SK-N-SH treated with all-trans-retinoic acid at 6 μM for 48 hours (cell line): ENCODE data around the gene CBFA2T2.
A peak's percentile ranks its signal among the peaks of the same experiment; 100 is the strongest.

Experiments
- ATAC-seq: fragments of 200-7000 bp; cut with Tn5 transposase; 3 replicates; pipeline ENCODE4 v1.9.1; 2020; ENCODE audit warnings: mild to moderate bottlenecking, moderate library complexity
- ARNTL ChIP-seq: fragments of 450-650 bp; formaldehyde crosslinking; IDR thresholded peaks from 2 replicates; pipeline ENCODE4 v1.5.0; 2020; ENCODE audit warnings: low read depth, mild to moderate bottlenecking, moderate library complexity, borderline replicate concordance
- BACH2 ChIP-seq: fragments of 250-450 bp; sonication (Bioruptor Pico); IDR thresholded peaks from 2 replicates; pipeline ENCODE4 v1.9.0; 2021; ENCODE audit warnings: mild to moderate bottlenecking, borderline replicate concordance
- CSDC2 ChIP-seq: fragments of 250-450 bp; sonication (Bioruptor Pico); IDR thresholded peaks from 2 replicates; pipeline ENCODE4 v1.5.0; 2020; ENCODE audit warnings: mild to moderate bottlenecking, moderate library complexity
- ESRRG ChIP-seq: fragments of 250-450 bp; sonication (Bioruptor Pico); IDR thresholded peaks from 2 replicates; pipeline ENCODE4 v1.6.1; 2021; ENCODE audit warnings: mild to moderate bottlenecking
- GLIS3 ChIP-seq: fragments of 250-450 bp; sonication (Bioruptor Pico); IDR thresholded peaks from 2 replicates; pipeline ENCODE4 v1.5.0; 2020; ENCODE audit warnings: mild to moderate bottlenecking, moderate library complexity
- ISL1 ChIP-seq: fragments of 250-450 bp; sonication (Bioruptor Pico); IDR thresholded peaks from 2 replicates; pipeline ENCODE4 v2.1.2; 2022; ENCODE audit warnings: mild to moderate bottlenecking, moderate library complexity
- OSR1 ChIP-seq: fragments of 250-450 bp; sonication (Bioruptor Pico); IDR thresholded peaks from 2 replicates; pipeline ENCODE4 v1.8.0; 2022; ENCODE audit warnings: moderate library complexity, mild to moderate bottlenecking, inconsistent platforms
- PPARA ChIP-seq: fragments of 250-450 bp; sonication (Bioruptor Pico); IDR thresholded peaks from 2 replicates; pipeline ENCODE4 v1.5.0; 2020; ENCODE audit warnings: mild to moderate bottlenecking, borderline replicate concordance
- RARB ChIP-seq: fragments of 250-450 bp; sonication (Bioruptor Pico); IDR thresholded peaks from 2 replicates; pipeline ENCODE4 v1.8.0; 2021; ENCODE audit warnings: mild to moderate bottlenecking, moderate library complexity
- SNAI2 ChIP-seq: fragments of 250-450 bp; sonication (Bioruptor Pico); IDR thresholded peaks from 2 replicates; pipeline ENCODE4 v1.5.0; 2020; ENCODE audit warnings: mild to moderate bottlenecking, moderate library complexity
- TCF4 ChIP-seq: fragments of 250-450 bp; sonication (Bioruptor Pico); IDR thresholded peaks from 2 replicates; pipeline ENCODE4 v1.8.0; 2021; ENCODE audit warnings: mild to moderate bottlenecking, moderate library complexity, borderline replicate concordance
- TOX ChIP-seq: fragments of 250-450 bp; sonication (Bioruptor Pico); IDR thresholded peaks from 2 replicates; pipeline ENCODE4 v1.8.0; 2021; ENCODE audit warnings: mild to moderate bottlenecking, moderate library complexity, borderline replicate concordance
- ZC3H10 ChIP-seq: fragments of 250-450 bp; sonication (Bioruptor Pico); IDR thresholded peaks from 2 replicates; pipeline ENCODE4 v1.5.1; 2021; ENCODE audit warnings: mild to moderate bottlenecking, moderate library complexity
- ZFP3 ChIP-seq: fragments of 250-450 bp; sonication (Bioruptor Pico); IDR thresholded peaks from 2 replicates; pipeline ENCODE4 v1.5.0; 2020; ENCODE audit warnings: mild to moderate bottlenecking, moderate library complexity
- ZFP30 ChIP-seq: fragments of 450-650 bp; formaldehyde crosslinking; IDR thresholded peaks from 2 replicates; pipeline ENCODE4 v1.5.0; 2022; ENCODE audit warnings: mild to moderate bottlenecking, moderate library complexity
- ZNF565 ChIP-seq: fragments of 450-650 bp; formaldehyde crosslinking; conservative IDR thresholded peaks from 2 replicates; pipeline ENCODE4 v1.5.0; 2020; ENCODE audit warnings: low read depth, mild to moderate bottlenecking, moderate library complexity
- ZNF70 ChIP-seq: fragments of 450-650 bp; formaldehyde crosslinking; IDR thresholded peaks from 2 replicates; pipeline ENCODE4 v1.5.0; 2020; ENCODE audit warnings: mild to moderate bottlenecking, moderate library complexity
- ZNF8 ChIP-seq: fragments of 450-650 bp; formaldehyde crosslinking; IDR thresholded peaks from 2 replicates; pipeline ENCODE4 v1.5.0; 2020; ENCODE audit warnings: mild to moderate bottlenecking, moderate library complexity
- TF ChIP-seq, protein P1 (sequence below): fragments of 250-450 bp; sonication (Bioruptor Pico); IDR thresholded peaks from 2 replicates; pipeline ENCODE4 v1.8.0; 2021; ENCODE audit warnings: low read depth, mild to moderate bottlenecking, moderate library complexity, borderline replicate concordance
- TF ChIP-seq, protein P2 (sequence below): fragments of 250-450 bp; sonication (Bioruptor Pico); IDR thresholded peaks from 2 replicates; pipeline ENCODE4 v1.5.1; 2021; ENCODE audit warnings: mild to moderate bottlenecking, moderate library complexity
- TF ChIP-seq, protein P3 (sequence below): fragments of 250-450 bp; sonication (Bioruptor Pico); IDR thresholded peaks from 2 replicates; pipeline ENCODE4 v1.5.0; 2020; ENCODE audit warnings: mild to moderate bottlenecking, moderate library complexity
- TF ChIP-seq, protein P4 (sequence below): fragments of 250-450 bp; sonication (Bioruptor Pico); IDR thresholded peaks from 2 replicates; pipeline ENCODE4 v1.8.0; 2020; ENCODE audit warnings: mild to moderate bottlenecking, moderate library complexity, borderline replicate concordance

The CBFA2T2 gene

DNA sequence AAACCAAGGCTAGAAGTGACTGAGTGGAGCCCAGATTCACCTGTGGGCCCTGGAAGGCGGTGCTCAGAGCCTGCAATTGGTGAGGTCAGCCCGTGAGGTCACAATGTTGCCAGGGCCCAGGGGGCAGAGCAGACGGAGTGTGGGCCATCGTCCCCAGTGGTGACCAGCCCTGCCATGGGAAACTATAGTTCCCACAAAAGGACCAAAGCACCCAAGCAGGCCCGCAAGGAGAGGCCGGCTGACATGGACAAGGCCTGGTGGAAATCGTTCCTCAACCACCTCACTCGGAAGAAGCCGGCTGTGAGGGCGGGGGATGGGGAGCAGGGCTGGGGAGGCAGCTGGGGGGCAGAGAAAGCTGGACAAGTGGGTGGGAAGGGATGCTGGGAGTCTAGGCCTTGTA is 172.3 kb downstream of the CBFA2T2 start, which contains the start of gene C20orf144 (continued):
- TF ChIP-seq, protein P1, sequence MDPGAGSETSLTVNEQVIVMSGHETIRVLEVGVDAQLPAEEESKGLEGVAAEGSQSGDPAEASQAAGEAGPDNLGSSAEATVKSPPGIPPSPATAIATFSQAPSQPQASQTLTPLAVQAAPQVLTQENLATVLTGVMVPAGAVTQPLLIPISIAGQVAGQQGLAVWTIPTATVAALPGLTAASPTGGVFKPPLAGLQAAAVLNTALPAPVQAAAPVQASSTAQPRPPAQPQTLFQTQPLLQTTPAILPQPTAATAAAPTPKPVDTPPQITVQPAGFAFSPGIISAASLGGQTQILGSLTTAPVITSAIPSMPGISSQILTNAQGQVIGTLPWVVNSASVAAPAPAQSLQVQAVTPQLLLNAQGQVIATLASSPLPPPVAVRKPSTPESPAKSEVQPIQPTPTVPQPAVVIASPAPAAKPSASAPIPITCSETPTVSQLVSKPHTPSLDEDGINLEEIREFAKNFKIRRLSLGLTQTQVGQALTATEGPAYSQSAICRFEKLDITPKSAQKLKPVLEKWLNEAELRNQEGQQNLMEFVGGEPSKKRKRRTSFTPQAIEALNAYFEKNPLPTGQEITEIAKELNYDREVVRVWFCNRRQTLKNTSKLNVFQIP (CRISPR knock-in tag), result no peak
- TF ChIP-seq TOX (CRISPR knock-in tag), result no peak
- TF ChIP-seq, protein P2, sequence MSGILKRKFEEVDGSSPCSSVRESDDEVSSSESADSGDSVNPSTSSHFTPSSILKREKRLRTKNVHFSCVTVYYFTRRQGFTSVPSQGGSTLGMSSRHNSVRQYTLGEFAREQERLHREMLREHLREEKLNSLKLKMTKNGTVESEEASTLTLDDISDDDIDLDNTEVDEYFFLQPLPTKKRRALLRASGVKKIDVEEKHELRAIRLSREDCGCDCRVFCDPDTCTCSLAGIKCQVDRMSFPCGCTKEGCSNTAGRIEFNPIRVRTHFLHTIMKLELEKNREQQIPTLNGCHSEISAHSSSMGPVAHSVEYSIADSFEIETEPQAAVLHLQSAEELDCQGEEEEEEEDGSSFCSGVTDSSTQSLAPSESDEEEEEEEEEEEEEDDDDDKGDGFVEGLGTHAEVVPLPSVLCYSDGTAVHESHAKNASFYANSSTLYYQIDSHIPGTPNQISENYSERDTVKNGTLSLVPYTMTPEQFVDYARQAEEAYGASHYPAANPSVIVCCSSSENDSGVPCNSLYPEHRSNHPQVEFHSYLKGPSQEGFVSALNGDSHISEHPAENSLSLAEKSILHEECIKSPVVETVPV, result no peak
- no peak for TF ChIP-seq ZNF8 (CRISPR knock-in tag)

DNA sequence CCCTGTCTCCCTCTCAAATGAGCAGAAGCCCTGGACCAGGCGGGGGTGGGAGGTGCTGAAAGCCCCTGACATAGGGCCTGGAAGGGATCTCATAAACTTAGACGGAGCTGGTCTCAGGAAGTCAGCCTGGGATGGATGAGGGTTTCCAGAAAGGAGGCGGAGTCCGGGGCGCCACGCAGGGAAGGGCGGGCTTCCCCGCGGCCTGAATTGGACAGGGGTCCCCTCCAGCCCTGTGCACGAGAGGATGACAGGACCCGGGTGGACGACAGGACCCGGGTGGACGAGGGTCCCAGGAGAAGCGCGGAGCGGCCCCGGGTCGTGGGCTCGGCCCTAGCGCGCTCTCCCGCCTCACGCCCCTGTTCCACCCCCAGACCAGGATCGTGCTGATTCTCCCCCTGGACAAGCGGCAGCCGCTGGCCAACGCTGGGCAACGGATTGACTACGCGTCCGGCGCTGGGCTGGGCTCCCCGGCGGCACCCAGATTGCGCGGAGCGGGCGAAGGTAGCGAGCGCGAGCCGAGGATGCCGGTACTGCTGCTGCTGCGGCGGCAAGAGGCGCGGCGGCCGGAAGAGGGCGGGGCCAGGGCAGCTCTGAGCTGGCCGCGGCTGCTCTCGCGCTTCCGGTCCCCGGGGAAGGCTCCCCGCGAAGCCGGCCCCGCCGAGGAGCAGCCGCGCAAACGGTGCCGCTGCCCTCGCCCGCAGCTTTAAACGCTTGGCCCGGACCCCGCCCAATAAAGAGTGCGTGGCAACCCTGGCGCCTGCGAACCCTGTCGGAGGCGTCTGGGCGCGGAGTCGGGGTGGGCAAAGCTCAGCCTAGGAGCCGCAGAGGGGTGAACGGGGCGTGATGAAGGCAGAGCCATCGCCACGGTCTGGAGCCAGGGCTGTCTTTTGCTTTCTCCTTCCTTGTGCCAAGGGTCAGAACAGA is 173.5 kb downstream of the CBFA2T2 start:
- TF ChIP-seq ZC3H10 (CRISPR knock-in tag) (no peak), CSDC2 (no peak), BACH2 (CRISPR knock-in tag) (no peak), ZNF70 (no peak), SNAI2 (CRISPR knock-in tag) (no peak), OSR1 (no peak), GLIS3 (CRISPR knock-in tag) (no peak)
- TF ChIP-seq, protein P3, sequence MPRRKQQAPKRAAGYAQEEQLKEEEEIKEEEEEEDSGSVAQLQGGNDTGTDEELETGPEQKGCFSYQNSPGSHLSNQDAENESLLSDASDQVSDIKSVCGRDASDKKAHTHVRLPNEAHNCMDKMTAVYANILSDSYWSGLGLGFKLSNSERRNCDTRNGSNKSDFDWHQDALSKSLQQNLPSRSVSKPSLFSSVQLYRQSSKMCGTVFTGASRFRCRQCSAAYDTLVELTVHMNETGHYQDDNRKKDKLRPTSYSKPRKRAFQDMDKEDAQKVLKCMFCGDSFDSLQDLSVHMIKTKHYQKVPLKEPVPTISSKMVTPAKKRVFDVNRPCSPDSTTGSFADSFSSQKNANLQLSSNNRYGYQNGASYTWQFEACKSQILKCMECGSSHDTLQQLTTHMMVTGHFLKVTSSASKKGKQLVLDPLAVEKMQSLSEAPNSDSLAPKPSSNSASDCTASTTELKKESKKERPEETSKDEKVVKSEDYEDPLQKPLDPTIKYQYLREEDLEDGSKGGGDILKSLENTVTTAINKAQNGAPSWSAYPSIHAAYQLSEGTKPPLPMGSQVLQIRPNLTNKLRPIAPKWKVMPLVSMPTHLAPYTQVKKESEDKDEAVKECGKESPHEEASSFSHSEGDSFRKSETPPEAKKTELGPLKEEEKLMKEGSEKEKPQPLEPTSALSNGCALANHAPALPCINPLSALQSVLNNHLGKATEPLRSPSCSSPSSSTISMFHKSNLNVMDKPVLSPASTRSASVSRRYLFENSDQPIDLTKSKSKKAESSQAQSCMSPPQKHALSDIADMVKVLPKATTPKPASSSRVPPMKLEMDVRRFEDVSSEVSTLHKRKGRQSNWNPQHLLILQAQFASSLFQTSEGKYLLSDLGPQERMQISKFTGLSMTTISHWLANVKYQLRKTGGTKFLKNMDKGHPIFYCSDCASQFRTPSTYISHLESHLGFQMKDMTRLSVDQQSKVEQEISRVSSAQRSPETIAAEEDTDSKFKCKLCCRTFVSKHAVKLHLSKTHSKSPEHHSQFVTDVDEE (CRISPR knock-in tag), result 0 out of 2 replicates have a peak, but pooled peaks have one; percentile 22
- TF ChIP-seq, all 23 proteins: peak for 1
- peak; percentile 82 for ATAC-seq

DNA sequence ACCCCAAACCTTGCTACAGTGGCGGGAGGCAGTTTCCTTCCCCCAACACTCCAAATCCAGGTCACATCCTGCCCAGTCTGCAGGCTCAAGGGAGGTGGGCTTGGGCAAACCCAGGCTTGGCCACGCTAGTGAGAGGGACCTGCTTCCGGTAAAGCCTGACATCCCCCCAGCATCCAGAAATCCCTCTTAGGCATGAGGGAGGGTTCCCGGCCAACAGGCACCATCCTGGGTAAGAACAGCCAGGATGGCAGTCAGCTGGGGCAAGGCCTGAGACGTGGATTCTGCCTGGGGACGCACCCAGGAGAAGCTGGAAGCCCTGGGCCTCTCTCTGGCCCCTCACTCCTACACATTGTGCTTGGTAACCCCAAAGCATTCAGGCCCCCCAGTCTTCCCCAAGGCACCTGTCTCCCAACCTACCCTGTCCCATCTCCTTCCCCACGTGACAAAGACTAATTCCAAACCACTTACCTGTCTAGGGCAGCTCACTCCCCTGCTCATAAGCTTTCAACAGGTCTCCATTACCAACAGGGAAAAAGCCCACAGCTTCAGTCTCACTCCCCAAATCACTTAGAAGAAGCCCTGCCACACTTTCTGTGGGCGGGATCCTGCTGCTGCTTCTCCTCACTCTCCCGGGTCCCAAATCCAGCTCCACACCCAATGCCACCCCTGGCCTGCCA is 174.3 kb downstream of the CBFA2T2 start:
- no peak for ATAC-seq
- TF ChIP-seq ZNF565 (no peak), TCF4 (CRISPR knock-in tag) (no peak), ISL1 (CRISPR knock-in tag) (no peak), ARNTL (CRISPR knock-in tag) (no peak), PPARA (CRISPR knock-in tag) (no peak), ZNF8 (CRISPR knock-in tag) (no peak), SNAI2 (CRISPR knock-in tag) (no peak), ESRRG (CRISPR knock-in tag) (no peak), TOX (CRISPR knock-in tag) (no peak), CSDC2 (no peak), ZFP30 (CRISPR knock-in tag) (no peak), OSR1 (no peak), ZFP3 (CRISPR knock-in tag) (no peak), RARB (no peak), ZNF70 (no peak), ZC3H10 (CRISPR knock-in tag) (no peak)
- TF ChIP-seq, protein P3 (CRISPR knock-in tag), result no peak
- TF ChIP-seq, protein P4, sequence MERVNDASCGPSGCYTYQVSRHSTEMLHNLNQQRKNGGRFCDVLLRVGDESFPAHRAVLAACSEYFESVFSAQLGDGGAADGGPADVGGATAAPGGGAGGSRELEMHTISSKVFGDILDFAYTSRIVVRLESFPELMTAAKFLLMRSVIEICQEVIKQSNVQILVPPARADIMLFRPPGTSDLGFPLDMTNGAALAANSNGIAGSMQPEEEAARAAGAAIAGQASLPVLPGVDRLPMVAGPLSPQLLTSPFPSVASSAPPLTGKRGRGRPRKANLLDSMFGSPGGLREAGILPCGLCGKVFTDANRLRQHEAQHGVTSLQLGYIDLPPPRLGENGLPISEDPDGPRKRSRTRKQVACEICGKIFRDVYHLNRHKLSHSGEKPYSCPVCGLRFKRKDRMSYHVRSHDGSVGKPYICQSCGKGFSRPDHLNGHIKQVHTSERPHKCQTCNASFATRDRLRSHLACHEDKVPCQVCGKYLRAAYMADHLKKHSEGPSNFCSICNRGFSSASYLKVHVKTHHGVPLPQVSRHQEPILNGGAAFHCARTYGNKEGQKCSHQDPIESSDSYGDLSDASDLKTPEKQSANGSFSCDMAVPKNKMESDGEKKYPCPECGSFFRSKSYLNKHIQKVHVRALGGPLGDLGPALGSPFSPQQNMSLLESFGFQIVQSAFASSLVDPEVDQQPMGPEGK, result no peak
- TF ChIP-seq, protein P1 (CRISPR knock-in tag), result no peak
